Neuronal stem cell (in vitro differentiated cells): ENCODE data around the gene VIT.
"Not testable (repeated sequence)": the region's sequence is repeated elsewhere in the genome, so short reads cannot be mapped to it uniquely, and the experiment has no call there.

Source experiments
- DNase-seq: peaks from one replicate; pipeline ENCODE4 v3.0.0-alpha.2; 2013; ENCODE audit warnings: low spot score
- H2AFZ ChIP-seq: one replicate; pipeline ENCODE4 v1.6.1; 2013; ENCODE audit warnings: mild to moderate bottlenecking, low read length, inconsistent platforms
- H2AK5ac ChIP-seq: 2 replicates; pipeline ENCODE4 v1.6.1; 2013; ENCODE audit warnings: low read depth, mild to moderate bottlenecking, inconsistent platforms, low read length, moderate library complexity, mixed read lengths
- H2BK120ac ChIP-seq: 2 replicates; pipeline ENCODE4 v1.6.1; 2013; ENCODE audit warnings: low read depth, mild to moderate bottlenecking, inconsistent platforms, low read length, moderate library complexity, mixed read lengths
- H2BK12ac ChIP-seq: one replicate; pipeline ENCODE4 v1.6.1; 2013; ENCODE audit warnings: low read length, inconsistent platforms
- H2BK15ac ChIP-seq: 2 replicates; pipeline ENCODE4 v1.6.1; 2013; ENCODE audit warnings: mild to moderate bottlenecking, low read length, inconsistent platforms, mixed read lengths
- H2BK5ac ChIP-seq: one replicate; pipeline ENCODE4 v1.6.1; 2013; ENCODE audit warnings: inconsistent platforms, mild to moderate bottlenecking, low read length, moderate library complexity
- H3K14ac ChIP-seq: one replicate; pipeline ENCODE4 v1.6.1; 2013; ENCODE audit warnings: low read length, inconsistent platforms
- H3K18ac ChIP-seq: 2 replicates; pipeline ENCODE4 v1.6.1; 2013; ENCODE audit warnings: low read length, inconsistent platforms
- H3K23ac ChIP-seq: 2 replicates; pipeline ENCODE4 v1.6.1; 2013; ENCODE audit warnings: low read depth, mild to moderate bottlenecking, mixed read lengths, low read length, inconsistent platforms; ENCODE audit not compliant: poor library complexity
- H3K27ac ChIP-seq: replicated peaks from 3 replicates; pipeline ENCODE4 v1.5.1; 2013; ENCODE audit warnings: low read length, inconsistent platforms
- H3K27me3 ChIP-seq, 3 experiments: 2 replicates each; pipeline ENCODE4 v1.6.1; 2013; ENCODE audit warnings: low read length in 3 of 3, mild to moderate bottlenecking in 2 of 3, inconsistent platforms in 1 of 3, low read depth in 1 of 3, mixed read lengths in 1 of 3, moderate library complexity in 1 of 3; ENCODE audit not compliant: control insufficient read depth in 3 of 3, insufficient read depth in 3 of 3
- H3K36me3 ChIP-seq, 2 donors: replicated peaks in 1 of 2; 2 replicates each; pipeline ENCODE4 v1.6.1; 2013; ENCODE audit warnings: low read length in 2 of 2; ENCODE audit not compliant: control insufficient read depth in 2 of 2, insufficient read depth in 2 of 2
- H3K4ac ChIP-seq: 2 replicates; pipeline ENCODE4 v1.6.1; 2013; ENCODE audit warnings: inconsistent platforms, mild to moderate bottlenecking, low read length, moderate library complexity
- H3K4me1 ChIP-seq, 2 donors: 1 replicate in 1 of 2; 2 replicates in 1 of 2; pipeline ENCODE4 v1.6.1; 2013; ENCODE audit warnings: low read length in 2 of 2, low read depth in 1 of 2; ENCODE audit not compliant: control insufficient read depth in 2 of 2, insufficient read depth in 1 of 2
- H3K4me2 ChIP-seq: one replicate; pipeline ENCODE4 v1.6.1; 2013; ENCODE audit warnings: mild to moderate bottlenecking, low read length, inconsistent platforms; ENCODE audit not compliant: insufficient read depth, poor library complexity, severe bottlenecking
- H3K4me3 ChIP-seq, 2 donors: 2 replicates each; pipeline ENCODE4 v1.5.1; 2013; ENCODE audit warnings: low read length in 2 of 2, mild to moderate bottlenecking in 2 of 2, inconsistent platforms in 1 of 2, moderate library complexity in 1 of 2
- H3K79me1 ChIP-seq: one replicate; pipeline ENCODE4 v1.6.1; 2013; ENCODE audit warnings: low read depth, mild to moderate bottlenecking, inconsistent platforms, low read length, moderate library complexity
- H3K9ac ChIP-seq: one replicate; pipeline ENCODE4 v1.6.1; 2013; ENCODE audit warnings: mild to moderate bottlenecking, low read depth, low read length, inconsistent platforms; ENCODE audit not compliant: poor library complexity
- H3K9me3 ChIP-seq, 2 donors: replicated peaks in 1 of 2; 2 replicates each; pipeline versions ENCODE3 to v1.6.1; 2013; ENCODE audit warnings: low read length in 2 of 2, mild to moderate bottlenecking in 2 of 2, inconsistent platforms in 1 of 2, low read depth in 1 of 2, mixed read lengths in 1 of 2, moderate library complexity in 1 of 2; ENCODE audit not compliant: control insufficient read depth in 2 of 2, insufficient read depth in 1 of 2
- H4K8ac ChIP-seq: one replicate; pipeline ENCODE4 v1.6.1; 2013; ENCODE audit warnings: low read depth, mild to moderate bottlenecking, inconsistent platforms, low read length, moderate library complexity
- H4K91ac ChIP-seq: one replicate; pipeline ENCODE4 v1.6.1; 2013; ENCODE audit warnings: low read length, low read depth, mild to moderate bottlenecking, inconsistent platforms; ENCODE audit not compliant: poor library complexity
- WGBS, 2 donors: extraction: QIAGEN DNeasy Blood & Tissue Kit; methylation state at CpG; one replicate each; pipeline ENCODE4 v1.1.7; 2013; ENCODE audit warnings: missing lambda C conversion rate in 2 of 2, mixed read lengths in 1 of 2; ENCODE audit not compliant: insufficient read length in 2 of 2, insufficient replicate concordance in 1 of 2; ENCODE audit errors: extremely low coverage in 2 of 2; 5-methylcytosine and 5-hydroxymethylcytosine counted together

VIT gene

DNA sequence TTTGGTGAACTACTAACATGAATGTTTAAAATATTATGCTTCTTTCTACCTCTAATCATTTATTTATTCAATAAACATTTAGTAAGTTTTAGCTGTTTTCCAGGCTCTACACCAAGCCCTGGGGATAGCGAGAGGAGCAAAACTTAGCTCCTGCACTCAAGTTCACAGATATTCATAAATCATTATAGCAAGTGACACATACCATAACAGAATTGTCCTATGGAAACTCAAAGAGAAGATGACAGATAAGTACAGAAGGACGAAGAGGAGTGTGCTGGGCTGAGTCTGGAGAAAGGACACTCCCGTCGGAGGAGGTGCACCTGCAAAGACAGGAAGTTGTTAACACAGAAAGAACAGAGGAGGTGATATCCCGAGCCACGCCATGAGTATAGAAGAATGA is 13.9 kb upstream of the VIT start:
- Histone ChIP-seq H2BK5ac (no peak overlapping the region), H3K4me1 (no peaks in the 10 kb centered on the region), H3K27me3 (peaks cover 0 to 3% (median 0%) of the 10 kb centered on the region in 3 experiments), H3K4ac (no peak overlapping the region), H3K9me3 (no peaks in the 10 kb centered on the region), H3K9ac (no peak overlapping the region), H3K18ac (no peak overlapping the region), H3K4me3 (no peak overlapping the region), H4K91ac (no peak overlapping the region), H2BK15ac (no peak overlapping the region), H2AFZ (no peak overlapping the region), H3K4me2 (no peak overlapping the region), H2BK12ac (no peak overlapping the region), H3K79me1 (no peaks in the 10 kb centered on the region), H3K14ac (no peak overlapping the region), H2BK120ac (no peak overlapping the region), H3K23ac (no peak overlapping the region), H4K8ac (no peak overlapping the region), H2AK5ac (no peak overlapping the region), H3K36me3 (no peaks in the 10 kb centered on the region), H3K27ac (no peak overlapping the region)
- no CpG with 5 or more reads among the region's 6 CpGs for WGBS, 2 donors
- no peak for DNase-seq

DNA sequence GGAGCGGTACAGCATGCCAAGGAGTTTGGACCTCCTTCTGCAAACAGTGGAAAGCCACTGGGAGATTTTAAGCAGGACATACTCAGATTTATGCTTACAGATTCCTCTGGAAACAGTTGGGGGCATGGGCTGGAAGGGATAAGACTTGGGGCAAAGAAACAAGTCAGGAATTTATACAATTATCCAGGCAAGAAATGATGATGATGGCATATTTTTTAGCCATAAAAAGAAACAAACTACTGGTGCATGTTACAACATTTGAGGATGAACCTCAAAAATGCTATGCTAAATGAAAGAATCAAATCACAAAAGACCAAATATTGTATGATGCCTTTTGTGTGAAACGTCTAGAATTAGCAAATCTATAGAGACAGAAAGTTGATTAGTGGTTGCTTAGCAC is 13.5 kb upstream of the VIT start:
- Histone ChIP-seq H3K36me3 (no peaks in the 10 kb centered on the region), H2BK120ac (no peak overlapping the region), H3K18ac (no peak overlapping the region), H2BK12ac (no peak overlapping the region), H4K8ac (no peak overlapping the region), H2AK5ac (no peak overlapping the region), H3K4me1 (no peaks in the 10 kb centered on the region), H3K4ac (no peak overlapping the region), H3K27ac (no peak overlapping the region), H2BK5ac (no peak overlapping the region), H2BK15ac (no peak overlapping the region), H3K9ac (no peak overlapping the region), H3K23ac (no peak overlapping the region), H3K9me3 (no peaks in the 10 kb centered on the region), H4K91ac (no peak overlapping the region), H3K27me3 (peaks cover 0 to 3% (median 0%) of the 10 kb centered on the region in 3 experiments), H3K14ac (no peak overlapping the region), H3K79me1 (no peaks in the 10 kb centered on the region), H3K4me2 (no peak overlapping the region), H3K4me3 (no peak overlapping the region), H2AFZ (no peak overlapping the region)
- WGBS, 2 donors: no CpG with 5 or more reads among the region's 2 CpGs
- DNase-seq: no peak

DNA sequence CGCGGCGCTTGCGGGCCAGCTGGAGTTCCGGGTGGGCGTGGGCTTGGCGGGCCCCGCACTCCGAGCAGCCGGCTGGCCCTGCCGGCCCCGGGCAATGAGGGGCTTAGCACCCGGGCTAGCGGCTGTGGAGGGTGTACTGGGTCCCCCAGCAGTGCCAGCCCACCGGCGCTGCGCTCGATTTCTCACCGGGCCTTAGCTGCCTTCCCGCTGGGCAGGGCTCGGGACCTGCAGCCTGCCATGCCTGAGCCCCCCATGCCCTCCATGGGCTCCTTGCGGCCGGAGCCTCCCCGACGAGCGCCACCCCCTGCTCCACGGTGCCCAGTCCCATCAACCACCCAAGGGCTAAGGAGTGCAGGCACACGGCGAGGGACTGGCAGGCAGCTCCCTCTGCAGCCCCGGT is 8.2 kb upstream of the VIT start:
- H2BK12ac ChIP-seq, DNase-seq, H2AFZ ChIP-seq, H3K9ac ChIP-seq, H3K4me3 ChIP-seq, H2BK120ac ChIP-seq, H3K27me3 ChIP-seq, H2AK5ac ChIP-seq, H4K8ac ChIP-seq, H3K14ac ChIP-seq, H3K4me2 ChIP-seq, H3K4ac ChIP-seq, H3K23ac ChIP-seq, H2BK5ac ChIP-seq, H3K27ac ChIP-seq, H4K91ac ChIP-seq, H3K18ac ChIP-seq, H3K4me1 ChIP-seq, H3K9me3 ChIP-seq, H3K79me1 ChIP-seq, H2BK15ac ChIP-seq, H3K36me3 ChIP-seq: not testable (repeated sequence)
- WGBS, 2 donors: no CpG with 5 or more reads among the region's 30 CpGs

DNA sequence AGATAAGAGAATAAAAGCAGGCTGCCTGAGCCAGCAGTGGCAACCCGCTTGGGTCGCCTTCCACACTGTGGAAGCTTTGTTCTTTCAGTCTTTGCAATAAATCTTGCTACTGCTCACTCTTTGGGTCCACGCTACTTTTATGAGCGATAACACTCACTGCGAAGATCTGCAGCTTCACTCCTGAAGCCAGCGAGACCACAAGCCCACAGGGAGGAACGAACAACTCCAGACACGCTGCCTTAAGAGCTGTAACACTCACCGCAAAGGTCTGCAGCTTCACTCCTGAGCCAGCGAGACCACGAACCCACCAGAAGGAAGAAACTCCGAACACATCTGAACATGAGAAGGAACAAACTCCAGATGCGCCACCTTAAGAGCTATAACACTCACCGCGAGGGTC is 7.5 kb upstream of the VIT start:
- not testable (repeated sequence) for H3K27ac ChIP-seq

More for the DNA sequence above, 7.5 kb upstream of the VIT start:
- not testable (repeated sequence) for H4K8ac ChIP-seq, H2AFZ ChIP-seq, H3K9ac ChIP-seq, H4K91ac ChIP-seq, H3K36me3 ChIP-seq, H3K4me2 ChIP-seq, H3K4me1 ChIP-seq, H3K9me3 ChIP-seq, H3K23ac ChIP-seq, H2BK12ac ChIP-seq, H2BK120ac ChIP-seq, H3K79me1 ChIP-seq, H2BK15ac ChIP-seq, H3K27me3 ChIP-seq, H2BK5ac ChIP-seq, H2AK5ac ChIP-seq, H3K14ac ChIP-seq, H3K18ac ChIP-seq, DNase-seq, H3K4ac ChIP-seq, H3K4me3 ChIP-seq
- whole genome bisulfite sequencing, 2 donors: no CpG with 5 or more reads among the region's 15 CpGs
